OCI-LY1 (cell line): Measurements from ENCODE around the gene SCUBE2.

Experiments used
- CTCF ChIP-seq: fragments of 200-600 bp; sonication (generic), shearing (Covaris generic); IDR thresholded peaks from 2 replicates; pipeline ENCODE4 v1.5.1; 2017; ENCODE audit warnings: mild to moderate bottlenecking, antibody characterized with exemption, low read length, moderate library complexity, mixed read lengths
- EZH2 ChIP-seq: fragments of 200-600 bp; sonication (generic), shearing (Covaris generic); IDR thresholded peaks from 2 replicates; pipeline ENCODE4 v1.8.0; 2017; ENCODE audit warnings: borderline replicate concordance, mixed run types, mild to moderate bottlenecking, antibody characterized with exemption, low read length, moderate library complexity, mixed read lengths

DNA sequence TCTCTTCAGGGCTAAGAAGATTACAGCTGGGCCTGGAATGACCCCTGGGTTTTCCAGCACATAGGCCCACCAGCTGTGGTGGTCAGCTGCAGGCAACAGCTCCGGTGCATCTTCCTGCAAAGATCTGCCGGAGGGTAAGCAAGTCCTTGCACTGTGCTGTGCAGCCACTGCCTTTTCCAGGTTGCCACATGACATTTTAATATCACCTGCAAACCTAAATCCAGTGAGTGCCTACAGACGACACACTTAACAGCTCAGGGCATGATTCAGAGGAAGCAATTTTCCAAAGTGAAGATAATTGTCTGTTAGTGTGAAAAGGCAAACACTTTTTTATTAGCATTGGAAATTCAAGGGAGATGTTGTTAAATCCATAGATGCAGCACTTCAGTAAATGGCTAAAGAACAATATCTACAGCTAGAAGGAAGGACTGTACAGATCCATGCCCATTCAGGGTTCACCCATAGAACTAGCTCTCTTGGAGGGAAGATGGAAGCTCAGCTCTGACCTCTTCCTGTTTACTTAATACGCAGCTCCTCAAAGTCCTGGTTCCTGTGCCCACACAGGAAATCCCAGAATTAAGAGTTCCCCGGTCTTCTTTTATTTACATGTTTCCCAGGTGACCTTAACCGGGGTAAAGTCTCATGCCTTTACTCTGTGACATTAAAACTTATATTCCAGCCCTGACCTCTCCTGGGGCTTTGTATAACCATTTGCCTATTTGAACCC, 74.3 kb downstream of the SCUBE2 start:
- no peak for TF ChIP-seq CTCF
- TF ChIP-seq EZH2 = no peak
